ENCODE measurements around the gene RBM44.

The RBM44 gene

DNA sequence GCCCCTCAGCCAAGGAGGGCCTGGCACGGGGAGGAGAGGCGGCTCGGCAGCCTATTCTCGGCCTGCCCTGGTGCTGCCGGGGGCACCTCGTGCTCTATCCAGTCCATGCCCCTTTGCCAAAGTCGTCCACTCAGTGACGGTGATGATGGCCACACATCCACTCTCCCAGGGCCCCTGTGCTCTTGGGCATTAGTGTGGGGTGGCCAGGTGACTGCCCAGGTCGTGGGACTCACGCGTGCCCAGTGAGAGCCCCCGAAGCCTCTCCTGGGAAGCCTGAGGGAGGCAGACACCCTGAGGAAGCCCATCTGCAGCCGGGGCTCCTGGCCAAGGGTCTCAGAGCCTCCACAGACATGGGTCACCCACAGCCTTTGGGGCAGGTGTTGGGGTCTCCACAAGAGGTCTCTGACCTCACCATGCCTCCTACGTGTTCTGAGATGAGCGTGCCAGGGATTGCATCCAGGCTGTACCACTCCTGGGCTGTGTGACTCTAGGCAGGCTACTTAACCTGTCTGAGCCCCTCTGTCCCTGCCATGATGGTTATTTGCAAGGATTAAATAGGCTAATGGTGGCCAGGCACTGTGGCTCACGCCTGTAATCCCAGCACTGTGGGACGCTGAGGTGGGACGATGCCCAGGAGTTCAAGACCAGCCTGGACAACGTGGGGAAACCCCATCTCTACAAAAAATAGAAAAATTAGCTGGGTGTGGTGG is 73.8 kb downstream of the RBM44 start:
- no peaks in the 10 kb centered on the region for H3K27me3 ChIP-seq (ENCODE audit: control insufficient read depth in 3 of 3, insufficient read depth in 3 of 3, low read depth in 1 of 3, low read length in 3 of 3)
- H4K8ac ChIP-seq (ENCODE audit: low read depth, low read length), result no peak overlapping the region
- no peak overlapping the region for H2BK120ac ChIP-seq (ENCODE audit: low read depth, low read length)
- no peak overlapping the region for H2AFZ ChIP-seq (ENCODE audit: low read length)
- H2BK15ac ChIP-seq (ENCODE audit: low read length), result no peak overlapping the region
- no peak overlapping the region for H3K4me2 ChIP-seq (ENCODE audit: insufficient read depth, low read length, poor library complexity, severe bottlenecking)
- no peak overlapping the region for H3K9ac ChIP-seq (ENCODE audit: low read depth, low read length, poor library complexity)
- H3K4me3 ChIP-seq (ENCODE audit: low read length in 2 of 2), result no peak overlapping the region
- H2AK5ac ChIP-seq (ENCODE audit: low read depth, low read length), result peak overlapping the region; percentile 67
- no peak overlapping the region for H3K4ac ChIP-seq (ENCODE audit: low read length)
- H3K9me3 ChIP-seq (replicated peaks in 1 of 2; ENCODE audit: control insufficient read depth in 2 of 2, insufficient read depth in 1 of 2, low read depth in 1 of 2, low read length in 2 of 2), result peaks cover 0 to 8% of the 10 kb centered on the region in 2 donors
- H3K79me1 ChIP-seq (ENCODE audit: low read depth, low read length), result no peaks in the 10 kb centered on the region
- no peak overlapping the region for H4K91ac ChIP-seq (ENCODE audit: low read depth, low read length, poor library complexity)
- H2BK5ac ChIP-seq (ENCODE audit: low read length), result no peak overlapping the region
- H3K14ac ChIP-seq (ENCODE audit: low read length), result no peak overlapping the region
- peak overlapping the region; percentile 19 for H3K18ac ChIP-seq (ENCODE audit: low read length)
- H2BK12ac ChIP-seq (ENCODE audit: low read length), result no peak overlapping the region
- no peak overlapping the region for H3K27ac ChIP-seq (replicated peaks; ENCODE audit: low read length)
- DNase-seq (ENCODE audit: low spot score), result no peak
- peak overlapping the region; percentile 44 for H3K23ac ChIP-seq (ENCODE audit: low read depth, low read length, poor library complexity)
- no CpG with 5 or more reads among the region's 19 CpGs for WGBS, 2 donors (ENCODE audit: extremely low coverage in 2 of 2, insufficient read length in 2 of 2, insufficient replicate concordance in 1 of 2)
- peaks cover 3 to 11% of the 10 kb centered on the region in 2 donors for H3K4me1 ChIP-seq (ENCODE audit: control insufficient read depth in 2 of 2, insufficient read depth in 1 of 2, low read depth in 1 of 2, low read length in 2 of 2)
- H3K36me3 ChIP-seq (replicated peaks in 1 of 2; ENCODE audit: control insufficient read depth in 2 of 2, insufficient read depth in 2 of 2, low read length in 2 of 2), result no peaks in the 10 kb centered on the region

DNA sequence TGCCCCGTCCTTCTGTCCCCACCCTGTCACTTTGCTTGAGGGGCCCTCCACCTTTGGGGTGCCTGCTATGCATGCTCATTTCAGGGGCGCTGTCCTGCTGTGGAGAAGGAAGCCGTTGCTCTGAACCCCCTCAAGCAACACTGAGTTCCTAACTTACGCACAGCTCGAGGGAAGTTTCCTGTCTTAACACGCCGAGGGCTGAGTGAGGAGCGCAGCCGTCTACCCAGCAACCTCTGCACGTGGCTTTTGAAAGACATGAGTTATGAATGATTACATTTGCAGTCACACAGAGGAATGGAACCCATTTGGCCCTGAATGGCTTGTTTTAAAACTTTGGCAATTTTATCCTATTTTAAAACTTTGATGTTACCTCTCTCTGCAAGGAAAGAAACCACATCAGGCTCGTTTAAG is 74.8 kb downstream of the RBM44 start:
- Histone ChIP-seq H3K79me1 (ENCODE audit: low read depth, low read length) (no peaks in the 10 kb centered on the region), H4K91ac (ENCODE audit: low read depth, low read length, poor library complexity) (no peak overlapping the region), H3K27me3 (ENCODE audit: control insufficient read depth in 3 of 3, insufficient read depth in 3 of 3, low read depth in 1 of 3, low read length in 3 of 3) (peaks cover 0 to 4% (median 0%) of the 10 kb centered on the region in 3 experiments), H3K4ac (ENCODE audit: low read length) (no peak overlapping the region), H3K18ac (ENCODE audit: low read length) (peak overlapping the region; percentile 29), H2BK5ac (ENCODE audit: low read length) (no peak overlapping the region), H2BK12ac (ENCODE audit: low read length) (no peak overlapping the region), H2AFZ (ENCODE audit: low read length) (no peak overlapping the region), H3K9ac (ENCODE audit: low read depth, low read length, poor library complexity) (no peak overlapping the region), H3K14ac (ENCODE audit: low read length) (no peak overlapping the region), H3K4me1 (ENCODE audit: control insufficient read depth in 2 of 2, insufficient read depth in 1 of 2, low read depth in 1 of 2, low read length in 2 of 2) (peaks cover 3 to 11% of the 10 kb centered on the region in 2 donors), H3K23ac (ENCODE audit: low read depth, low read length, poor library complexity) (no peak overlapping the region), H4K8ac (ENCODE audit: low read depth, low read length) (no peak overlapping the region), H3K4me3 (ENCODE audit: low read length in 2 of 2) (no peak overlapping the region), H2BK15ac (ENCODE audit: low read length) (no peak overlapping the region), H3K27ac (replicated peaks; ENCODE audit: low read length) (no peak overlapping the region), H3K36me3 (replicated peaks in 1 of 2; ENCODE audit: control insufficient read depth in 2 of 2, insufficient read depth in 2 of 2, low read length in 2 of 2) (no peaks in the 10 kb centered on the region), H3K4me2 (ENCODE audit: insufficient read depth, low read length, poor library complexity, severe bottlenecking) (no peak overlapping the region), H3K9me3 (replicated peaks in 1 of 2; ENCODE audit: control insufficient read depth in 2 of 2, insufficient read depth in 1 of 2, low read depth in 1 of 2, low read length in 2 of 2) (peaks cover 0 to 8% of the 10 kb centered on the region in 2 donors), H2BK120ac (ENCODE audit: low read depth, low read length) (no peak overlapping the region), H2AK5ac (ENCODE audit: low read depth, low read length) (no peak overlapping the region)
- no CpG with 5 or more reads among the region's 11 CpGs for WGBS, 2 donors (ENCODE audit: extremely low coverage in 2 of 2, insufficient read length in 2 of 2, insufficient replicate concordance in 1 of 2)
- DNase-seq (ENCODE audit: low spot score), result no peak

DNA sequence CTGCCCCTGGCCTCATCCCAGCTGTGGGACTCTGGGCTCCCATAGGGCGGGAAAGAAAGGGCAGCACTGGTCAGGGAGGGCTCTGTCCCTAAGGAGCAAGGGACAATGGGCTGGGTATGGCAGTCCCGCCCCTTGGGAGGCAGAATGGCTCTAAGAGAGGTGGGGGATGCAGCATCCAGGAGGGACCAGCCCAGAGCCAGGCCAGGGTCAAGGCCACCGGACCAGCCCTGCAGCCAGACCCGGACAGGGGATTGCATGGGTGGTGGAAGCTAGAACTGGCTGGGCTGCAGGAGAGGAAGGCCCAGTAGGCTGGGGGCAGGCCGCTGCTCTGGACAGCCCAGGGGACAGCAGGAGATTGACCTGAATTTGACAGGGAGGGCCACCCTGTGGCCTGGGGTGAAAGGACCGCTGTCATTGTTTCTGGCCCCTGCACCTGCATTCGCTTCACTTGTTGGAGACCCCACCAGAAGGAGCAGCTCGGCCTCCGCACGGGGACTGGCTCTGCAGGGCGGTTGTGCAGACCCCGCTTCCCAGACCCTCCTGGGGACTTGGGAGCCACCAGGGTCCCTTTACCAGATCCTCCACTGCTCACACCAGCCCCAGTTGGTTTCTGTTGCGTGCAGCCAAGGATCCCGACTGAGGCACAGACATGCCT is 75.4 kb downstream of the RBM44 start:
- no CpG with 5 or more reads among the region's 14 CpGs for WGBS, 2 donors (ENCODE audit: extremely low coverage in 2 of 2, insufficient read length in 2 of 2, insufficient replicate concordance in 1 of 2)
- Histone ChIP-seq H3K9ac (ENCODE audit: low read depth, low read length, poor library complexity) (no peak overlapping the region), H2BK15ac (ENCODE audit: low read length) (no peak overlapping the region), H3K18ac (ENCODE audit: low read length) (no peak overlapping the region), H3K9me3 (replicated peaks in 1 of 2; ENCODE audit: control insufficient read depth in 2 of 2, insufficient read depth in 1 of 2, low read depth in 1 of 2, low read length in 2 of 2) (peaks cover 0 to 8% of the 10 kb centered on the region in 2 donors), H2AFZ (ENCODE audit: low read length) (no peak overlapping the region), H3K4ac (ENCODE audit: low read length) (no peak overlapping the region), H2AK5ac (ENCODE audit: low read depth, low read length) (no peak overlapping the region), H2BK5ac (ENCODE audit: low read length) (no peak overlapping the region), H3K4me2 (ENCODE audit: insufficient read depth, low read length, poor library complexity, severe bottlenecking) (no peak overlapping the region), H4K8ac (ENCODE audit: low read depth, low read length) (no peak overlapping the region), H3K14ac (ENCODE audit: low read length) (no peak overlapping the region), H4K91ac (ENCODE audit: low read depth, low read length, poor library complexity) (no peak overlapping the region), H3K4me1 (ENCODE audit: control insufficient read depth in 2 of 2, insufficient read depth in 1 of 2, low read depth in 1 of 2, low read length in 2 of 2) (peaks cover 3 to 11% of the 10 kb centered on the region in 2 donors), H2BK120ac (ENCODE audit: low read depth, low read length) (no peak overlapping the region), H2BK12ac (ENCODE audit: low read length) (no peak overlapping the region), H3K27me3 (ENCODE audit: control insufficient read depth in 3 of 3, insufficient read depth in 3 of 3, low read depth in 1 of 3, low read length in 3 of 3) (peaks cover 0 to 4% (median 0%) of the 10 kb centered on the region in 3 experiments), H3K4me3 (ENCODE audit: low read length in 2 of 2) (no peak overlapping the region), H3K23ac (ENCODE audit: low read depth, low read length, poor library complexity) (no peak overlapping the region), H3K79me1 (ENCODE audit: low read depth, low read length) (no peaks in the 10 kb centered on the region), H3K27ac (replicated peaks; ENCODE audit: low read length) (no peak overlapping the region), H3K36me3 (replicated peaks in 1 of 2; ENCODE audit: control insufficient read depth in 2 of 2, insufficient read depth in 2 of 2, low read length in 2 of 2) (no peaks in the 10 kb centered on the region)
- no peak for DNase-seq (ENCODE audit: low spot score)

DNA sequence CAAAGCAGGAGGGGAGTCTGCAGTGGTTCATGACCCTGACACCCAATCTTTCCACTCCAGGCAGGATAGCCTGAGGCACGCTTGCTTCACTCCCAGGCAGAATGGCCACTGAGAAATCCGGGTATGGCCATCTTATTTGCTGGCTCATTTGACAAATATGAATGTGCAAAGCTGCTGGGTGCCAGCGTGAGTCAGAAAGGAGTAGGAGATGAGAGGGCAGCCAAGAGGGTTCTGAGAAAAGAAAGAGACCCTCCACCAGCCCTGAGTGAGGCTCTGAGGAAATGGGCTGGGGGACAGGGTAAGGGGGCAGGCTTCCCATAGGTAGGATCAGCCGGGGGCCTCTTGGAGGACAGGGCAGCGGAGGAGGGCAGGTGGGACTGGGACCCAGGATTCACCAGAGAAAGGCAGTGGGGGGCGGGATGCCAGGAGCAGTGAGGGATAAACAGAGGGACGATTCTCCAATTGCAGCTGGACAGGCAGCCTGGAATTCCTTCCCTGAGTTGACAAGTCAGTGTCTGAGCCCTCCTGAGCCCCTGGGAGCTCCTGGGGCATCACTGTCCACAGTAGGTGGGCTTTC is 76.1 kb downstream of the RBM44 start:
- no peaks in the 10 kb centered on the region for H3K79me1 ChIP-seq (ENCODE audit: low read depth, low read length)
- peaks cover 0 to 8% of the 10 kb centered on the region in 2 donors for H3K9me3 ChIP-seq (replicated peaks in 1 of 2; ENCODE audit: control insufficient read depth in 2 of 2, insufficient read depth in 1 of 2, low read depth in 1 of 2, low read length in 2 of 2)
- no peak overlapping the region for H3K4ac ChIP-seq (ENCODE audit: low read length)
- WGBS, 2 donors (ENCODE audit: extremely low coverage in 2 of 2, insufficient read length in 2 of 2, insufficient replicate concordance in 1 of 2), result no CpG with 5 or more reads among the region's 7 CpGs
- no peaks in the 10 kb centered on the region for H3K36me3 ChIP-seq (replicated peaks in 1 of 2; ENCODE audit: control insufficient read depth in 2 of 2, insufficient read depth in 2 of 2, low read length in 2 of 2)
- no peak overlapping the region for H3K23ac ChIP-seq (ENCODE audit: low read depth, low read length, poor library complexity)
- H2BK5ac ChIP-seq (ENCODE audit: low read length), result no peak overlapping the region
- no peak overlapping the region for H3K4me2 ChIP-seq (ENCODE audit: insufficient read depth, low read length, poor library complexity, severe bottlenecking)
- no peak overlapping the region for H2BK120ac ChIP-seq (ENCODE audit: low read depth, low read length)
- H3K4me3 ChIP-seq (ENCODE audit: low read length in 2 of 2), result no peak overlapping the region
- H2BK15ac ChIP-seq (ENCODE audit: low read length), result peak overlapping the region; percentile 55
- H3K9ac ChIP-seq (ENCODE audit: low read depth, low read length, poor library complexity), result no peak overlapping the region
- H3K27ac ChIP-seq (replicated peaks; ENCODE audit: low read length), result no peak overlapping the region
- H2AK5ac ChIP-seq (ENCODE audit: low read depth, low read length), result peak overlapping the region; percentile 44
- DNase-seq (ENCODE audit: low spot score), result no peak
- H3K27me3 ChIP-seq (ENCODE audit: control insufficient read depth in 3 of 3, insufficient read depth in 3 of 3, low read depth in 1 of 3, low read length in 3 of 3), result peaks cover 0 to 4% (median 0%) of the 10 kb centered on the region in 3 experiments
- H4K8ac ChIP-seq (ENCODE audit: low read depth, low read length), result no peak overlapping the region
- H3K14ac ChIP-seq (ENCODE audit: low read length), result no peak overlapping the region
- no peak overlapping the region for H2AFZ ChIP-seq (ENCODE audit: low read length)
- H3K18ac ChIP-seq (ENCODE audit: low read length), result peak overlapping the region; percentile 46
- H3K4me1 ChIP-seq (ENCODE audit: control insufficient read depth in 2 of 2, insufficient read depth in 1 of 2, low read depth in 1 of 2, low read length in 2 of 2), result peaks cover 3 to 11% of the 10 kb centered on the region in 2 donors
- H4K91ac ChIP-seq (ENCODE audit: low read depth, low read length, poor library complexity), result no peak overlapping the region
- no peak overlapping the region for H2BK12ac ChIP-seq (ENCODE audit: low read length)
